IPS-18c (cell line): Measurements from ENCODE around the gene OTOA.
"Not testable (repeated sequence)": the region's sequence is repeated elsewhere in the genome, so short reads cannot be mapped to it uniquely, and the experiment has no call there.

Source experiments
- H3K4me3 ChIP-seq: 2 replicates; pipeline ENCODE4 v1.7.0; 2013; ENCODE audit warnings: low read depth, mild to moderate bottlenecking, low read length, moderate library complexity; ENCODE audit not compliant: insufficient read depth
- H3K9me3 ChIP-seq: one replicate; pipeline ENCODE4 v1.6.1; 2013; ENCODE audit warnings: mild to moderate bottlenecking, low read length, moderate library complexity; ENCODE audit not compliant: control insufficient read depth, insufficient read depth

Gene OTOA

GRCh38 chr16:21637032-21637968, 26.5 kb upstream of the OTOA start:
- no peak overlapping the region for H3K4me3 ChIP-seq
- no peaks in the 10 kb centered on the region for H3K9me3 ChIP-seq

- Histone ChIP-seq H3K9me3 (no peaks in the 10 kb centered on the region), H3K4me3 (no peak overlapping the region)
These were observed 25.2 kb upstream of the OTOA start for GRCh38 chr16:21638573-21638975.

DNA sequence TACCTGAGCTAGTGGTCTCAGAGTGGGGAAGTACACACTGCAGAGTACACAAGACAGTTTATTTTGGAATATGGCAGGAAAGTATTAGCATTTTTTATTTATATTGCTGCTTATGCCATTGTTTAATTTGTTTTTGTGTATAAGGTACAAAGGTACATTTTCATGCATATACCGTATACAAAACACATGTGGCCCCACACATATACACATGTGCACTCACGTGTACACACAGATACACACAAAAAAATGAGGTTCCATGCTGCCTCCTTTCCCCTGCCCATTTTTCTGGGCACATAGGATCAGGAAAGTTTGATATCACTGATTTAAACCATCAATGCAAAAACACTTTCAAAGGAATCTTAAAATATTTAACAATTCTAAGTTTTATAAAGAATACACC, 24.3 kb upstream of the OTOA start:
- no peaks in the 10 kb centered on the region for H3K9me3 ChIP-seq

DNA sequence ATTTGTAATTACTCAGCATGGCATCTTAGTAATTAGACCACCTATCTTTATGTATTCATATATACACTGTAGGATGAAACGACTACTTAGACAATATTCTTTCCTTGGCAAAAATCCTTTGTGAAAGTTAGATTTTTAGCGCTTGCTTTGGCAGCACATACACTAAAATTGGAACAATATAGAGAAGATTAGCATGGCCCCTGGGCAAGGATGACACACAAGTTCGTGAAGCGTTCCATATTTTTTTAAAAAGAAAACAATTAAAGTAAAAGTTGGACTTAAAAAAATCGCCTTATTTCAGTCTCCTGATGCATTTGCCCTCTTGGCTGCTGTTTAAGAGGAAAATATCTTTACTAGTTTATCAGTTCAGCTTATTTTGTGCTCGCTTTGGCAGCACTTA, 21.9 kb upstream of the OTOA start:
- Histone ChIP-seq H3K9me3 (no peaks in the 10 kb centered on the region), H3K4me3 (no peak overlapping the region)

More for the DNA sequence above, 24.3 kb upstream of the OTOA start:
- no peak overlapping the region for H3K4me3 ChIP-seq

- no peaks in the 10 kb centered on the region for H3K9me3 ChIP-seq
- no peak overlapping the region for H3K4me3 ChIP-seq
These were observed 20.9 kb upstream of the OTOA start for GRCh38 chr16:21642861-21643260.

GRCh38 chr16:21643785-21644184, 20.0 kb upstream of the OTOA start:
- Histone ChIP-seq H3K9me3 (no peaks in the 10 kb centered on the region), H3K4me3 (no peak overlapping the region)

- Histone ChIP-seq H3K4me3 (no peak overlapping the region), H3K9me3 (no peaks in the 10 kb centered on the region)
These were observed 19.1 kb upstream of the OTOA start for GRCh38 chr16:21644674-21645073.

DNA sequence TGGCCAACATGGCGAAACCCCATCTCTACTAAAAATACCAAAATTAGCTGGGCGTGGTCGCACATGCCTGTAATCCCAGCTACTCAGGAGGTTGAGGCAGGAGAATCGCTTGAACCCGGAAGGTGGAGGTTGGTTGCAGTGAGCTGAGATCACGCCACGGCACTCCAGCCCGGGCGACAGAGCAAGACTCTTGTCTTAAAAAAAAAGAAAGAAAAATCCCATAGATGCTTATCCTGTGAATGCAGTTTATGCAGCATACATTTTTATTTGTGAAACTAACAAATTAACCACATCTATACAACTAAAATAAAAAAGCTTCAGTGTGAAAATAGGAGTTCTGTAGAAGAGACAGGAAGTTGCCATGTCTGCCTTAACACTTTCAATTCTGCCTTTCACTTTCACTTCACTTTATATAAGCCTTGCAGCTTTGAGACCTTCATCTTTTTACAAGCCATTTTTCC, 18.5 kb upstream of the OTOA start:
- Histone ChIP-seq H3K4me3 (no peak overlapping the region), H3K9me3 (no peaks in the 10 kb centered on the region)

DNA sequence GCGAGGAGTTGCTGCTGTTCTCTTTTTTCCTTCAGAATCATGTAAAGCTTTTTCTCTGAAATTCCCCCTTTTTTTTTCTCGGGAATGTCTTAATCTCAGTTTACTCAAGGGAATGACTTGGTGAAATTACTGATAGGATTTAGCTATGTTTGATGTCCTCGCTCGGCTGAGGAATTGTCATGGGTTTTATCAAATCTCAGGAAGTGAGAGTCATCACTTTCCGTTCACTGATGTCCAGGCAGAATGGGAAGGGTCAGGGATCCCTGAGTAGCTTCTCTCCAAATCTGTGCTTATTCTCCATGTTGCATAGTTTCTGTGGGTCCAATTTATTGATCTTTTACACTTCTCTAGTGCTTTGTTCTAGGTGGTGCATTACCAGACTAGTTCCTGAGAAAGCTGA, 17.7 kb upstream of the OTOA start:
- Histone ChIP-seq H3K4me3 (no peak overlapping the region), H3K9me3 (no peaks in the 10 kb centered on the region)

- H3K9me3 ChIP-seq: no peaks in the 10 kb centered on the region
- H3K4me3 ChIP-seq: no peak overlapping the region
These were observed 16.8 kb upstream of the OTOA start for GRCh38 chr16:21646721-21647561.

DNA sequence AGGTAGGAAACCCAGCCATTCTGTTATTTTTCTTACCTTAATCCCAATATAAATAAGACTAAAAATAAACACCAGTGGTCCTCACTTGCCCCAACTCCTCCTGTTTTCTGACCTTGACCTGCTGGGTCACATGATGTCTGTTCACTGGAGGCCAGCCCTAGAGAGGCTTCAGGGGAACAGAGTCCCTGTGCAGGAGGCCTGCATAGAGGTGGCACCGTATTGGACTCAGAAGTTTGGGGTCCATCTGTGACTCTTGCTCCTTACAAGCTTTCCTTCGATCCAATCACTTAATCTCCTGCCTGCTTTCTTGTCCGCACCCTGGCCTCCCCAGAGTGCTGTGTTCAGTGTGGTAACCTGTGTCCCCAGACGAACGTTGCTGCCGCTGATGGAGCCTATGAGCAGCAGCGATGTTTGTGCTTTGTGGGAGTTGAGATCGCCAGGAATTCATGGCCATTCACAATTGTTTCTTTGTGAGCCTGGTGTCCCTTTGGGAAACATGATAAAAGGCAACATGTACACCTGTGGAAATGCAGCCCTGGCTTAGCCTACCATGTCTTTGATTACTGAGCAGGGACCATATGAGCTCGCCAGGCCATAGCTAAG, 16.1 kb upstream of the OTOA start:
- no peak overlapping the region for H3K4me3 ChIP-seq

DNA sequence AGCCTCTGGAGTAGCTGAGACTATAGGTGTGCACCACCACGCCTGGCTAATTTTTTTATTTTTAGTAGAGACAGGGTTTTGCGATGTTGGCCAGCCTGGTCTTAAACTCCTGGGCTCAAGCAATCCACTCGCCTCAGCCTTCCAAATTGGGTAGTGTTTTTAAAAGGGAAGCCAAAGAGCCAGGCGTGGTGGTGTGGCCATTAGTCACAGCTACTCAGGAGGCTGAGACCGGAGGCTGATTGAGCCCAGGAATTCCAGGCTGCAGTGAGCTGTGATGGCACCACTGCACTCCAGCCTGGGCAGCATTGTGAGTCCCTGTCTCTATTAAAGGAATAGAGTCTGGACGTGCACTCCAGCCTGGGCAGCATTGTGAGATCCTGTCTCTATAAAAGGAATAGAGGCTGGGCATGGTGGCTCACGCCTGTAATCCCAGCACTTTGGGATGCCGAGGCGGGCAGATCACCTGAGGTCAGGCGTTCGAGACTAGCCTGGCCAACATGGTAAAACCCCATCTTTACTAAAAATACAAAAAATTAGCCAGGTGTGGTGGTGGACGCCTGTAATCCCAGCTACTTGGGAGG, 13.9 kb upstream of the OTOA start:
- H3K4me3 ChIP-seq, H3K9me3 ChIP-seq: not testable (repeated sequence)

More for the DNA sequence above, 16.1 kb upstream of the OTOA start:
- no peaks in the 10 kb centered on the region for H3K9me3 ChIP-seq

DNA sequence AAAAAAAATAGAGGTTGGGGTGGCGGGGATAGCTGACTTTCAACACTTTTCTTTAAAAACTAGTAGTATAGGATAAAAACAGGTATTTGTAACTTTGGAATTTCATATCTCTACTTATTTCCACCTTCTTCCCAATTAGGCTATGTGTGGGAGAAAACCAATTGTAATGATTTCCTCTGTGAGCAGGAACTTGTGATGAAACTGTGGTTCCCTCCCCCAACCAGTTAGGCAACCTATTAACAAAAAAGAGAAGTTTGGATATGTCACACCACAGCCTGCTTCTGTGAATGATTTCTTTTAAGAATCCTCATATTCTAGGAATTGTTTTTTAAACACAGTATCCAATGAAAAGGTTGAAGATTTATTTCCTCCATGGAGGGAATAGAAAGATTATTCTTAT, 13.2 kb upstream of the OTOA start:
- Histone ChIP-seq H3K9me3 (no peaks in the 10 kb centered on the region), H3K4me3 (no peak overlapping the region)

DNA sequence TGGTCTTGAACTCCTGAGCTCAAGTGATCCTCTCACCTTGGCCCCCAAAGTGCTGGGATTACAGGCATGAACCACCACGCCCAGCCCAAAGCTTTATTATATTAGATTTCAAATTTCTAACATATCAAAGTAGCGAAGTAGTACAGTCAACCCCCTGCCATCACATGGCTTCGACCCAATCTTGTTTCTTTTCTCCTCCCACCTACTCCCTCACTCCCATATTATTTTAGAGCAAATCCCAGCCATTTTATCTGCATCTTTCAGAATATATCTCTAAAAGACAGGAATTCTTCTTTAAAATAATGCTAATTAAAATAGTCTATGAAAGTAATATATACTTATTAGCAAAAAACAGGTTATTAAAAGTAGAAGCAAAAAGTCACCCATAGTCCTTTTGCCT, 12.3 kb upstream of the OTOA start:
- Histone ChIP-seq H3K4me3 (no peak overlapping the region), H3K9me3 (no peaks in the 10 kb centered on the region)

DNA sequence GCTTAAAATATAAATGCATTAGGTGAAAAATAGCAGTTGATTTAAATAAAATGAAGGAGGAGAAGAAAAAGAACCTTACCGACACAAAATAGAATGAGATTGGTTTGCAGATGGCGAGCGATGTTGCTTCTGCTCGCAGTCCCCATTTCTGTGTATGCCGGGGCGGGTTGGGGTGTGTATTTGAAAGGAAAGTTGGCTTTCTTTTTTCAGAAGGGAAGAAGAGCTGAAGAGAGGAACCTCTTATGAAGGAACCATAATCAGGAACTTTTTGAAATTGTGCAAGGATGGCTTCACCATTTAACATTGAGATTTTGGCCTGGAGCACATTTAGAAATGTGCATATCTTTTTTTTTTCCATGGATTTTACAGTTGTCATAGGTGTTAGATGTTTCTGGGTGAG, 11.3 kb upstream of the OTOA start, which contains the start of gene IGSF6:
IGSF6 (minus strand) TSS at position 156 of the 400 bp plus-strand sequence; CDS start at position 146, 10 bp downstream.
- Histone ChIP-seq H3K9me3 (no peaks in the 10 kb centered on the region), H3K4me3 (no peak within 1 kb of the TSS)

DNA sequence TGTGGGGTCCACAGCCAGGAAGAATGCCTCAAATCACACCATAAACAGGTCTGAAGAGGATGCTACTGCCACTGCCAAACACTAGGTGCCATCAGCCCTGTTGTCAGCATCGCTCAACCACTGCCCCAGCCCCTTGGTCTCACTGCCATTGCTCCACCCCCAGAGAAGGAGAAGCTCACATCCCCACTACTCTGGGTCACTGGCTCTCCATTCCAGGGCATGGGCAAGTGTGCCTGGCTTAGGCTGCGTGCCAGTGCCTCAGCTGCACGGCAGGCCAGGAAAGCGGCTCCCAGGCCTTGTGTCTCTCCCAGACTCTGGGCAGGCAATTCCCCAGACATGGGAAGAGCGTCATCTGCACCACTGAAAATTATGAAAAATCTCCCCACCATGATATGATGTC, 10.2 kb upstream of the OTOA start:
- no peaks in the 10 kb centered on the region for H3K9me3 ChIP-seq
- H3K4me3 ChIP-seq: no peak overlapping the region

DNA sequence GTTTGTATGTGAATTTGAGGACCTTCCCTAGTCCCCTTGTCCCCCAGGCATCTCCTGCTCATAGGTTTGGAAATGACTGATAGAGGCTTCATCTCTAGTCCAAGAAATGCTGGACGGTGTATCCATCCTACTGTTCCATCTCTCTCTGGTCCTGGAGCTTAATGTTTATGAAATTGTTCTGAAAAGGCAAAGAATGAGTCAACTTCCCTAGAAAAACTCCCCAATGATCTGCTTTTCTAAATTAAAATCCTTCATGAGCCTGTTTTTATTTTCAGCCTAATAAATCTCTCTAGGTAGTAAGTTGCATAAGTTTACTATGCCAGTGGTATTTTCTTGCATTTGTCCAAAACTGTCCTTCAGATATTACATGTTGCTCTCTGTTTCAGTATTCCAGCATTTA, 9.3 kb upstream of the OTOA start:
- Histone ChIP-seq H3K9me3 (no peaks in the 10 kb centered on the region), H3K4me3 (no peak overlapping the region)
